Thoracic aorta (tissue), 2 donors: ENCODE data around the gene MIA3. TPM values are rescaled to one million over a fixed set of nuclear protein-coding genes. Genes with fewer than 3 reads are reported as not detected.

Experiments used
- ATAC-seq: fragments of 150-250 bp; one replicate; pipeline ENCODE4 v1.8.0; 2017; ENCODE audit warnings: low read depth; ENCODE audit not compliant: insufficient number of reproducible peaks, low FRiP score
- DNase-seq: peaks from one replicate; pipeline ENCODE4 v3.0.0-alpha.2; 2020; ENCODE audit warnings: low spot score
- H3K27ac ChIP-seq, 2 donors: fragments of 200-600 bp; sonication (generic); 1 replicate in 1 of 2; 2 replicates in 1 of 2; pipeline ENCODE4 v1.5.1; 2016; ENCODE audit warnings: mild to moderate bottlenecking in 2 of 2, moderate library complexity in 2 of 2
- H3K27me3 ChIP-seq: fragments of 200-600 bp; sonication (generic); replicated peaks from 2 replicates; pipeline ENCODE4 v1.6.0; 2016; ENCODE audit warnings: mild to moderate bottlenecking; ENCODE audit not compliant: insufficient read depth
- H3K36me3 ChIP-seq: fragments of 200-600 bp; sonication (generic); one replicate; pipeline ENCODE4 v1.5.1; 2016
- H3K4me1 ChIP-seq, 2 donors: fragments of 200-600 bp; sonication (generic); 1 replicate in 1 of 2; 2 replicates in 1 of 2; pipeline versions ENCODE4 v1.5.1 to v1.6.0; 2016; ENCODE audit warnings: low read depth in 2 of 2, mild to moderate bottlenecking in 1 of 2; ENCODE audit not compliant: control insufficient read depth in 1 of 2
- H3K4me3 ChIP-seq: fragments of 200-600 bp; sonication (generic); 2 replicates; pipeline ENCODE4 v1.5.1; 2016; ENCODE audit warnings: mild to moderate bottlenecking
- H3K9me3 ChIP-seq: fragments of 200-600 bp; sonication (generic); 2 replicates; pipeline ENCODE4 v1.5.1; 2016
- CTCF ChIP-seq: fragments of 200-600 bp; sonication (generic); IDR thresholded peaks from one replicate; pipeline ENCODE4 v1.5.1; 2019; ENCODE audit warnings: antibody characterized with exemption
- total RNA-seq, 2 donors: library from RNA; depleted of rRNA; stranded (reverse); fragments of >200 nt; gene quantifications; one replicate each; pipeline versions ENCODE4 v1.1.0 to v1.2.3, GENCODE V29; 2016

The MIA3 gene
- total RNA-seq, 2 donors from 2014 or later = 44.0 to 72.9 TPM

DNA sequence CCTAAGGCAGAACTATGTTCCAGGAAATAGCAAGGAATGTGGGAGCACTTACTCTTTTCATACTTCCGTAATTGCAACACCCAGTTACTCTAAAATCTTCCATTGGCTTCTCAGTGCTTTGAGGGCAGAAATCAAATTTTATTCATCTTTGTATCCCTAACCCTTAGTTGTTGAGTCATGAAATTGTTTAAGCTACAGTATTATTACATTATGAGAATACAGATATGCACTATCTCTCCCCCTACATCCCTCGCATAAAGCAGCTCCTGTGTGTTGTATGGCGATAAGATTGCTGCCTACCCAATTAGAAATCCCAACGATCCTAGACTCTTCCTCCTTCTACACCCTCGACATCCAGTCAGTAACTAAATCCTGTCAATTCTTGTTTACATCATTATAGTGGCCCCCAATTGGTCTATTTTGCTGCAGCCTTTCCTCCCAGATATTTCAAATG, 91.8 kb downstream of the MIA3 start:
- no peak for ATAC-seq

DNA sequence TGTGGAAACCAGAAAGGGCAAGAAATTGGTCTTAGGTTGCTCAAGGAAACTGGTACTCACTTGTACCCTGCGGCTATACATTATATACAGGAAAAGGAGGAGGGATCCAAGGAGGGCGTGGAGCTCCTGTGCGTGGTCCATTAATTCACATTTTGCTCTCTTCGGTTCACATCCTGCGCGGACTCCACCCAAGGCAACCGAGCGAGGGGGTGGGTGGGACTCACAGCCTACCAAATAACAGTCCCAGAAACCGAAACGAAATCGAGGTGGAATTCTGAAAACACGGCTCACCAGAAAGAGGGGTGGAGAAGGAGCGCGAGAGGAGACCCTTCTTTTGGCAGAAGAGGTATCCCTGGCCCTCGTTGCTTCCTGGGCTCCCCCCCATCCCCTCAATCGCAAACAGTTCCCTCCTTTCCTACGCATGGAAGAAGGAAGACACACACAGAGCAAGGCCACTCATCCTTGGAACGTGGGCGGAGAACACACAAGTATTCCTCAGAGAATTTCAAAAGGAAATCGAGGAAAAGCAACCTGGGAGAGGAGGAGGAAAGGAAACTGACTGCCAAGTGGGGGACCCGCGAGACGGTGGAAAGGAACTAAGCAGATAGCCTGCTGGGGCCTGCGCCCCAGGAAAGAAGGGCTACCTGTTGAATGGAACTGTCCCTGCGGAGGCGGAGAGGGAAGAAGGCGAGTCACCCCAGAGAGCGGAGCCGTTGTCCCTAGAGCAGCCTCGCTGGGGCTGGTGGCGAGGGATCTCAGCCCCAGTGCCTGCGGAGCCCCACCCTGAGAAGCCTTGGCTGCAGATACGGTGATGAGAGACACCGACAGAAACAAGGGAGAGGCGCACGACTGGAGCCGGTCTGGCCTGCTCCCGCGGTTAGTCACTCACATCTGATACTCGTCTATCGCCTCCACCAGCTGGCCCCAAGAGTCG, 93.7 kb downstream of the MIA3 start:
- ATAC-seq (peak; percentile 0), DNase-seq (peak; percentile 24)
- Histone ChIP-seq H3K4me3 (peak overlapping the region; percentile 91), H3K36me3 (peaks cover 6% of the 10 kb centered on the region), H3K9me3 (no peaks in the 10 kb centered on the region), H3K27ac (peak overlapping the region; percentile 93 to 98), H3K4me1 (peaks cover 10 to 32% of the 10 kb centered on the region in 2 donors), H3K27me3 (no peaks in the 10 kb centered on the region)
- TF ChIP-seq CTCF = no peak

More for the DNA sequence above, 91.8 kb downstream of the MIA3 start:
- TF ChIP-seq CTCF = no peak
- Histone ChIP-seq H3K36me3 (no peaks in the 10 kb centered on the region), H3K27me3 (no peaks in the 10 kb centered on the region), H3K4me3 (no peak overlapping the region), H3K9me3 (no peaks in the 10 kb centered on the region), H3K27ac (no peak overlapping the region), H3K4me1 (peaks cover 10 to 32% of the 10 kb centered on the region in 2 donors)
- DNase-seq = no peak

DNA sequence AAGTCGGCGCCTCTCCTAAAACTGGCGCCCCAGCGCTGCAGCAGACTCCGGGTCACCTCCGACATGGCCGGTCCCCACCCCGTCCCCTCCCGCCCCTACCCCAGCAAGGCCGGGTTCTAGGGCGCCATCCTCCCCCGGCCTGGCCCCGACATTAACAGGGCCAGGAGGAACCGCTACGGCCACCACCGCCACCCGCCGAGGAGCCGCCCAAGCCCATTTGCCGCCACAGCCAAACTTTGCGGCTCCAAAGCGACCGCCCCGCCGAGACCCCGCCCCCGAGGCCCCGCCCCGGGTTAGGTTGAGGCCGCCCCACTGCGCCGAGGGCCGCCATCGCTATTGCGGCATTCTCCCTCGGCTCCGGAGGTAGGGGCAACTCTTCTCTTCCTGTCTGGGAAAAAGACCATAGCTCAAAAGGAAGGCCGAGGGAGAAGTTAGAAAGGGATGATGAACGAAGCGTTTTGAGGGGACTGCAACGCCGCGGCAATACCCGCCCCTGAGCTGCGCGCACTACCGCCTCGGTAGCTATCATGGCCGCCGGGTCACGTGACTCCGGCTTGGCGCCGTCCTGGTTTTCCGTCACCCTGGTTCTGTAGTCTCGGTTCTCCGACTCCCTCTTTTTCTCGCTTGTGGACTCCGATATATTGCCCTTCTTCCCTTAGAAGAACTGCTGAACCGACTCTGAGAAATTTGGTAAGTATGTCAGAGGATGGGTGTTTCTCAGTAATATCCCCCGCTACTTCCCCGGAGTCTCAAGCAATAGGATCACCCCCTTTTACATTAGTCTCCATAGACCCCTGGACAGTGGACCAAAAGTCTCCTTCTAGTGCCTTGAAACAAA, 94.6 kb downstream of the MIA3 start, which contains the start of the genes AIDA and BROX:
Gene AIDA, minus strand, starts transcription at position 239 of the 838 bp plus-strand sequence. Its CDS starts 174 bp downstream, at position 65.
Gene BROX, plus strand, starts transcription at position 312 of the 838 bp plus-strand sequence. CDS start 3,136 bp downstream, outside the sequence.
- H3K27me3 ChIP-seq = no peaks in the 10 kb centered on the region
- ATAC-seq (peak; percentile 94), DNase-seq (peak; percentile 77)
- H3K27ac ChIP-seq = peak within 1 kb of the TSS; percentile 97 to 98
- peak within 1 kb of the TSS; percentile 91 for H3K4me3 ChIP-seq
- no peaks in the 10 kb centered on the region for H3K9me3 ChIP-seq
- peaks cover 10 to 32% of the 10 kb centered on the region in 2 donors for H3K4me1 ChIP-seq
- H3K36me3 ChIP-seq = peaks cover 8% of the 10 kb centered on the region
- no peak for TF ChIP-seq CTCF

DNA sequence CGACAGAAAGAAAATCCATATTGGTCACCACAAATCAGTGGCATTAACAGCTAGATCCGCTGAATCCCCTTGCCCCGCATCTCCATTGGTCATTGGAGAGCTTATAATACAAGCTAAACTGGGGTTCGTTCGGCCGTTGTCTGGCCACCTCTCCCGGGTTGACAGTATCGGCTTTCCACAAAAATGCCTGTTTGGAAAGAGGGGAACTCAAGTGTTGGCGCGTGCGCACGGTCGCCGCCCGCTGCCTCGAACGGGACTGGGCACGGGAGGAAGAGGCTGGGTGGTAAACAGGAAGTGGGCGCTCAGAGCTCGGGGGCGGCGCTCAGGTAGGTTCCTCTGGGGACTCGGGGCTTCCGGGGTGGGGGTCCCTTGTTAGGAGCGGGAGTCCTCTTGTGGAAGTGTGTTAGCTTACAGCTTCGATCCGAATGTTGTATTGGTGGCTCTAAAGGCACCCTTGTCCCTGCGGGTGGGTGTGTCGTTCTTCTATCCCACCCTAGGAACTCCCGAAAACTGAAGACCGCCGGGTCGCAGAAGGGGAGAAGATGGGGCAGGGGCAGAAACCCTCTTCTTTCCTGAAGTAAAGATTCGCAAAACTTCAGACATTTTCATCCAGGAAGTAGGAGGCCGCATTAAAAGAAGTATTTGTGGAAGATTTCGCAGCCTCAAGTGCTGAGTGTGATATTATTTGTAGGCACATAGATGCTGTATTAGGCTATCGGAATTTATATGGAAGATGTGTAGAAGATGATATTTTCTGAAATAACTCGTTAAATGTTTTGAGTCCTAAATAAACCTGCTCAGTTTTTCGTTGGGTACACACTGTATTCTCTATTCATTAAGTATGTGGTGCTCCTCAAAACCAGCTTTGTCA, 95.4 kb downstream of the MIA3 start:
- H3K36me3 ChIP-seq = peaks cover 13% of the 10 kb centered on the region
- H3K27me3 ChIP-seq = no peaks in the 10 kb centered on the region
- H3K27ac ChIP-seq = peak overlapping the region; percentile 97 to 98
- DNase-seq = peak; percentile 78
- ATAC-seq = peak; percentile 80
- peak overlapping the region; percentile 91 for H3K4me3 ChIP-seq
- no peak for TF ChIP-seq CTCF
- H3K9me3 ChIP-seq = no peaks in the 10 kb centered on the region
- H3K4me1 ChIP-seq = peaks cover 10 to 32% of the 10 kb centered on the region in 2 donors
